Sciatic nerve (tissue), 2 donors: ENCODE data around the gene OOSP3. TPM values are rescaled to one million over a fixed set of nuclear protein-coding genes. Genes with fewer than 3 reads are reported as not detected.
"Not testable (repeated sequence)": the region's sequence is repeated elsewhere in the genome, so short reads cannot be mapped to it uniquely, and the experiment has no call there.

Experiments
- ATAC-seq: fragments of 200-7000 bp; cut with Tn5 transposase; one replicate; pipeline ENCODE4 v1.9.1; 2020; ENCODE audit warnings: mild to moderate bottlenecking, moderate library complexity
- DNase-seq: peaks from one replicate; pipeline ENCODE4 v3.0.0-alpha.2; 2020; ENCODE audit warnings: low spot score
- intact Hi-C: fragments of 100-400 bp; cut with DNase I; formaldehyde crosslinking; loops from one replicate; pipeline ENCODE4 v1.14.2; 2022
- total RNA-seq: library from RNA; stranded (reverse); fragmentation: NEBNext Ultra II Directional; extraction: Animal tissue kit (Norgen Biotek cat#: 25700); gene quantifications from one replicate; pipeline ENCODE4 v1.2.1, GENCODE V29; 2021
- donor health status: DM: no; HTN: no; CAD: no.
- donor health status: DM: no; HTN: no; CAD: no.

Gene OOSP3, protein sequence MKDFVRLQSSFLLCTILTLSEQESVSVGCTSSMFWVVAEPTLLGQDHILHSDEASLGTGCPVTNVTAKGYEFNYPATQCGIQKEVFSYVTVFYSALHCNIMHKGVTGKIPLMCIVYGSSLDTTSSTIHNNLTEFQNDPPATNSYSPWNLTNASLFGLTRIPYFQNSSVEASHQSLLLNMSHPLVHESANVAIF
- not detected for total RNA-seq

GRCh38 chr11:59878575-59878974 lies at the start of gene OOSP3:
Gene OOSP3, plus strand, starts transcription at chr11:59878782. Its CDS starts 27 bp downstream, at chr11:59878809.
- ATAC-seq, result no peak
- no peak for DNase-seq
- intact Hi-C loops, result no loop called here

- intact Hi-C loops, result loop anchor here (10.0 kb wide), 1 partner anchor 85 kb away; no protein-coding TSS in a partner anchor
- DNase-seq (no peak), ATAC-seq (no peak)
Measured at GRCh38 chr11:59829358-59829757, 49.2 kb upstream of the OOSP3 start.

DNA sequence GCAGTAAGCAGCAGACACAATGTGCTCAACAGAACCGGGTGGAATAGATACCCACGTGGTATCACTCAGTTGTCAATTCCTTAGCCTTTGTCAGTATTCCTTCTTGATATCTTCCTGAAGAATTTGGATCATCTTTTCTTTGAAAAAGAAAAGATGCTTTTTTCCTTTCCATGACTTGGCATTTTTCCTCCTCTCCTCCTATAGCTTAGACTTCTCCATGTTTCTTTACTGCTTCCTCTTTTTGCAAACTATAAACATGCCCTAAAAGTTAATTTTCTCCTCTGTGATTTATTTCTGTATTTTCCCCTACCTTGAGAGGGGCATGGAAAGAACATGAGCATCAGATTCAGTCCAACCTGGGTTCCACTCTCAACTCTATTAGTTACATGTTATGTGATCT lies 45.0 kb upstream of the OOSP3 start:
- DNase-seq (no peak), ATAC-seq (no peak)
- intact Hi-C loops, result no loop called here

GRCh38 chr11:59839615-59840014 lies 39.0 kb upstream of the OOSP3 start:
- intact Hi-C loops, result no loop called here
- ATAC-seq, result no peak

DNA sequence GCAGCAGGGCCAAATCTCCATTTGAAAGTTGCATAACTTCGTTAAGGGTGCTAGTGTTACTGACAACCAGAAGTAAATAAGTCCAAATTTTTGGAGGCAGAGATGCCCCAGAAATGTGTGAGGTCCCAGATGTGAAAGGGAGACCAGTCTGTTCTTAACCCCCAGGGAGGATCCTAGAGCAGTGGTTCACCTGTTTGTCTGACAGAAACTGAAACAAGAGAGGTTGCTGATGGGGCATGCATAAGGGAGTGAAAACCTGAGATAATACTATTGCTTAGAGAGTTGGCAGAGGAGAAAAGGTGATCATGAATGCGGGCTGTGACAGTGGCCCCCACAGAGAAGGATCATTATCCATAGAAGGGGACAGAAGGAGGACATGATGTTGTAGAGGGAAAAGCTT lies 37.1 kb upstream of the OOSP3 start:
- DNase-seq (no peak), ATAC-seq (no peak)
- intact Hi-C loops, result no loop called here

More at GRCh38 chr11:59839615-59840014, 39.0 kb upstream of the OOSP3 start:
- DNase-seq, result no peak

DNA sequence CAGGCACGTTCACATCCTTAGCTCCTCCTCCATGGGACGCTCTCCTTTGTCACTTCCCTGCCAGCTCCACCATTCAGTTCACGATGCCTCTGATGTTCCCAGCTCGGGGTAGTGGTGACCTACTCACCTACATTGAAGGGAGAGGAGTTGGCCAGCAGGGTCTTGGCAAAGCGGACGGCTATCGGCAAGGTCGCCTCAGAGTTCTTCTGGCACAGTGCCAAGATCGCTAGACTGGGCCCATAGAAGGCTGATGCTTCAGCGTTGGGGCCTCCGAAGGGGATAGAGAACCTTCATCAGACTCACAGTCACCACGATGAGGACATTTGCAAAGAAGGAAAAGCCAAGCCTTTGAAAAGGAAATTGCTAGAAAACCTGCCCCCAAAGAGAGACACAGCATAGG lies 36.3 kb upstream of the OOSP3 start:
- DNase-seq (no peak), ATAC-seq (no peak)
- intact Hi-C loops, result no loop called here

DNA sequence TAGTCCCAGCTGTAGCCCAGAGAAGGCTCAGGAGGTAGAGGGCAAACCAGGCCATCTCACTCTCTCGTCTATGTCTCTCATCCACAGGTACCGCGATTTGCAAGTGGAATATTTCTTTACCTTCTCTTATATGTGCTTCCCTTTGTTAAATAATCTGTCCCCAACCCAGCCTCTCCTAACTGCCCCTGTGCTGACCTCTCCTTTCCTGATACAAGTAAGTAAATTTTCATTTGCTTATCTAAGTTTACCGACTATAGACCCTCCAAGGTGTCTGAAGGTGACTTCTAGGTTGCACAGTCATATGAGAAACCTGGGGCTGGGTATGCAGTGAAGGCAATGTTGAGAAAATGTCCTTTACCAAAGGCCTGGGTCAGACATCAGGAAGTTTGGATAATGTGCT lies 33.2 kb upstream of the OOSP3 start, which contains the start of gene CBLIF:
CBLIF (minus strand) TSS at position 101 of the 400 bp plus-strand sequence; CDS start at position 55, 46 bp downstream.
- ATAC-seq (no peak), DNase-seq (no peak)
- intact Hi-C loops, result no loop called here

DNA sequence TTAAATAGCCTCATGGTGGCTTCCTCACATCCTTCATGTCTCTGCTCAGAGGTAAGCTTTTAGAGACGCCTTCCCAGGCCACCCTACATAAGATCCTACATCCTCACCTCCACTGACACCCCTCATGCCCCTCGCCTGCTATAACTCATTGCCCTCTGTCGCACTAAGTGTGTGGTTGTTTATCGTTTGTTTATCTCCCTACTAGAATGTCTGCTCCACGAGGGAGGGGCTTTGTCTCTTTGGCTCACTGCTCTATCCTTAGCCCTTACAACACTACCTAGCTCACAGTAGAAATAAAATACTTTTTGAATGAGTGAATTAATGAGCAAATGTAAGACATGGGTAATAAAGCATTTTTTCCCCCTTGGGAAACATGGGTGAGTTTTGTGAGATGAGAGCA lies 32.0 kb upstream of the OOSP3 start:
- intact Hi-C loops, result no loop called here
- no peak for DNase-seq

GRCh38 chr11:59847626-59848025 lies 31.0 kb upstream of the OOSP3 start:
- ATAC-seq, result no peak
- intact Hi-C loops, result no loop called here
- no peak for DNase-seq

More for the DNA sequence above, 32.0 kb upstream of the OOSP3 start:
- no peak for ATAC-seq

DNA sequence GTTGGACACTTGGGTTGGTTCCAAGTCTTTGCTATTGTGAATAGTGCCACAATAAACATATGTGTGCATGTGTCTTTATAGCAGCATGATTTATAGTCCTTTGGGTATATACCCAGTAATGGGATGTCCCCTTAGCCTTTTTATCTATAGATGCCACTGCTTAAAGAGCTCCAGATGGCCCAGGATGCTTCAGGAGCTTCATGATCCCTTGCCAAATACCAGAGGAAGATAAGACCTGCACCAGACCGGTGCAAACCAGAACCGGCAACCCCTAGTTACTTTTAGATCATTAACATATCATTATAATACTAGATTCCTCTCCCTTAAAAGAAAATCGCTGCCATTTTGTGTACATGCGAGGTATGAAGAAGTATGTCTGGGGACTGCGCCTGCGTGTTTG lies 30.1 kb upstream of the OOSP3 start:
- ATAC-seq, intact Hi-C loops: not testable (repeated sequence)

GRCh38 chr11:59849129-59849528 lies 29.5 kb upstream of the OOSP3 start:
- ATAC-seq (no peak), DNase-seq (no peak)
- intact Hi-C loops, result no loop called here

More for the DNA sequence above, 30.1 kb upstream of the OOSP3 start:
- not testable (repeated sequence) for DNase-seq

DNA sequence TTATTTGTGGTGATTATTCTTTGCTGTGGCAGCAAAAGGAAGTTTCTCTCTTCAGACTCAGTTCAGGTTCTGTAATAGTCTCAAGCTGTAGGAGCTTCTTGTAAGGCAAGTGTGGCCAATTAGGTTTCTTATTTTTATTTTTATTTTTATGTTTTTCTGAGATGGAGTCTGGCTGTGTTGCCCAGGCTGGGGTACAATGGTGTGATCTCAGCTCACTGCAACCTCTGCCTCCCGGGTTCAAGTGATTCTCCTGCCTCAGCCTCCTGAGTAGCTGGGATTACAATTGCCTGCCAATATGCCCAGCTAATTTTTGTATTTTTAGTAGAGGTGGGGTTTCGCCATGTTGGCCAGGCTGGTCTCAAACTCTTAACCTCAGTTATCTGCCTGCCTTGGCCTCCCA lies 29.0 kb upstream of the OOSP3 start:
- intact Hi-C loops, DNase-seq, ATAC-seq: not testable (repeated sequence)

- intact Hi-C loops, ATAC-seq, DNase-seq: not testable (repeated sequence)
Measured at GRCh38 chr11:59851416-59851815, 27.2 kb upstream of the OOSP3 start.

DNA sequence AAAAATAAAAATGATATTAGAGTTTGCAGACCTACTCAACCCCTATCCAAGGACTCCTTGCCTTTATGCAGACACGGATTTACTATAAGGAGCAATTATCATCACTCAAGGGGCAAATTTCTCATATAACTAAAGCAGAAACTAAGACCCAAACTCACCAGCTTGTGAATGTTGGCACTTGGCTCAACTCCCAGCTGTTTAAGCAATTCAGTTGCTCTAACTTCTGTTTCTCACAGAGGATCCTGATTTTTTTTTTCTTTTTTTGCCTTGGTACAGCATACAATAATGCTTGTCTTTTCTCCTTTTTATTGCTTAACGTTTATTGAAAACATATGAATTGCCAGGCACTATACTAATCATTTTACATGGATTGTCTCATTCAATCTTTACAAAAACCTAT lies 23.7 kb upstream of the OOSP3 start:
- ATAC-seq, result no peak
- intact Hi-C loops, result no loop called here
- no peak for DNase-seq

GRCh38 chr11:59857439-59858434 lies 20.8 kb upstream of the OOSP3 start:
- DNase-seq, result no peak
- ATAC-seq, result no peak
- intact Hi-C loops, result no loop called here

DNA sequence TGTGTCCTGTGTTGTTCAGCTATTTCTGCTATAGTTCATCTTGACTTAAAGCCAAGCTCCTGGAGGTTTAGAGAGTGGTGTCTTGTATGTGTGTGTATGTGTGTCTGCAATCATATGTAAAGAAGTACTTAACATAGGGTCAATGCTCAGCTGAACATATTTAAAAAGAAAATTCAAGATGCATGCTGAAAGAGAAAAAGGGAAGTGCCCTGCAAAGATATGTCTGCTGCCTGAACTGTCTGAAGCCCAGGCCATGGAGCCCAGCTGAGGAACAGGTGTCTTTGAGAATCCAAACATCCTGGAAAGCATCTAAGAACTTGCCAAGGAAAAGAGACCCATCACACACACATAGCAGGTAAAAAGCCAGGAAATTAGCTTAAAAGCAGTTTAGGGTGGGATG lies 18.9 kb upstream of the OOSP3 start:
- DNase-seq, result no peak
- intact Hi-C loops, result no loop called here
- no peak for ATAC-seq

DNA sequence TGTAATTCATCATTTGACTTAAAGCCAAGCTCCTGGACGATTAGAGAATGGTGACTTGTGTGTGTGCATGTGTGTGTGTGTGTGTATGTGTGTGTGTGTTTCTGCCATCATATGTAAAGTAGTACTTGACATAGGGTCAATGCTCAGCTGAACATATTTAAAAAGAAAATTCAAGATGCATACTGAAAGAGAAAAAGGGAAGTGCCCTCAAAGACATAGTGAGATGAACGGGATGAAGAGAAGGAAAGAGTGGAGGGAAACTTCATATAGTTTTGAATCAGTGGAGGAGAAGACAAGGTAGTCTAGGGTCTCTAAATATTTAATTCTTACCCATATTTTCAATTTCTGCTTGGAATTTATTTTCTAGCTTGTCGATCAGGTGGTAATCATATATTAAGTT lies 16.3 kb upstream of the OOSP3 start:
- intact Hi-C loops, result no loop called here
- DNase-seq, result no peak
- ATAC-seq, result no peak

DNA sequence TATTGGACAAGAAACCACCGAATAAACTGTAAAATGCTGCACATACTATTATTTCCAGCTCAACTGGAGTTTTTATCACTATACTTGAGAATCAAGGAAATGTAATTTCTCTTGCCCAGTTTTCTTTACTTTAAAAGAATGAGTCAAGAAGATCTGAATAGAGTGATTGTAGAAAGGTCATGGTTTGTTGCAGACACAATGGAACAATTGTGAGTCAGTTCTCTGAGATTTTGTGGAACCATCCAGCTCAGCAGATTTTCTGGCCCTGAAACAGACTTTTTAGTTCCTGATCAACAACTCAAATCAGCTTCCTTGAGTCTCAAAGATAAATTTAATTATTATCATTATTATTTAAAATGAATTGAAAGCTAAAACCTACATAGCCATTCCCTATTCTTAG lies 13.6 kb upstream of the OOSP3 start:
- ATAC-seq, result peak; percentile 58
- intact Hi-C loops, result no loop called here
- no peak for DNase-seq

DNA sequence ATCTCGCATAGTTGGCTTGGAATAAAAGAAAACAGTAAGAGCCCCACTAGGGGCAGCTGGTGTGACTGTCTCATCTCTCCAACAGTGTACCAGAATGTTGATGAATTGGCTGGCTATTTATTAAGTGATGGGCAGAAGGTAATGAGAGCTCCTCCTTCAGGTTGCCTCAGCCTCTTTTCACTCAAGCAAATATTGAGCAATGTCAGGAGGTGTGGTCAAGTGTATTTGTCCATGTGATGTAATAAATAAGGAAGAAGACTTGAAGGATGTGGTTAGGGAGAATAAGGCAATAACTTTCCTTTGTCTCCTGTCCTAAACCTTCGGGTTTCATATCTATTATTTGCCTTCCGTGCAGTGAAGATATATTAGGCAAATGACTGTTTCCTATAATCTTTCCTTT lies 12.2 kb upstream of the OOSP3 start, which contains the start of gene TCN1:
TCN1 (minus strand) TSS at position 91 of the 400 bp plus-strand sequence; CDS start at position 74, 17 bp downstream.
- no peak for ATAC-seq
- intact Hi-C loops, result no loop called here

GRCh38 chr11:59866836-59867235 lies 11.7 kb upstream of the OOSP3 start:
- ATAC-seq, result no peak
- no peak for DNase-seq
- intact Hi-C loops, result no loop called here

More for the DNA sequence above, 12.2 kb upstream of the OOSP3 start, which contains the start of gene TCN1:
- DNase-seq, result no peak
